H1 (cell line): ENCODE measurements around the gene MPDU1. TPM values are rescaled to one million over a fixed set of nuclear protein-coding genes. Genes with fewer than 3 reads are reported as not detected.

Experiments used
- ASH2L ChIP-seq: fragments of 200-600, 300-600 bp; sonication (generic); IDR thresholded peaks from one replicate; pipeline ENCODE4 v1.7.1; 2017; ENCODE audit warnings: low read length
- BACH1 ChIP-seq: IDR thresholded peaks from 2 replicates; pipeline ENCODE4 v1.6.1; 2012; ENCODE audit warnings: low read length, improper control_type of control experiment
- BRCA1 ChIP-seq: IDR thresholded peaks from 2 replicates; pipeline ENCODE4 v1.6.1; 2012; ENCODE audit warnings: low read depth, low read length, improper control_type of control experiment
- CEBPB ChIP-seq: IDR thresholded peaks from 2 replicates; pipeline ENCODE4 v1.6.1; 2012; ENCODE audit warnings: low read depth, low read length
- CHD2 ChIP-seq: IDR thresholded peaks from 2 replicates; pipeline ENCODE4 v1.6.1; 2012; ENCODE audit warnings: low read length, improper control_type of control experiment
- CTCF ChIP-seq, 3 experiments: IDR thresholded peaks; 1 replicate in 2 of 3; 2 replicates in 1 of 3; pipeline versions ENCODE4 v1.5.1 to v1.6.1; 2011; ENCODE audit warnings: low read length in 3 of 3, mild to moderate bottlenecking in 3 of 3, inconsistent platforms in 2 of 3, low read depth in 1 of 3, moderate library complexity in 1 of 3; ENCODE audit not compliant: insufficient read depth in 1 of 3; ENCODE audit errors: control extremely low read depth in 1 of 3
- EGR1 ChIP-seq: IDR thresholded peaks from 2 replicates; pipeline ENCODE4 v1.6.1; 2011; ENCODE audit warnings: low read depth, low read length, borderline replicate concordance
- EP300 ChIP-seq, 2 experiments: IDR thresholded peaks; 1 replicate in 1 of 2; 2 replicates in 1 of 2; pipeline ENCODE4 v1.6.1; 2011 to 2012; ENCODE audit warnings: low read depth in 2 of 2, low read length in 2 of 2, mild to moderate bottlenecking in 2 of 2, borderline replicate concordance in 1 of 2, inconsistent platforms in 1 of 2, moderate library complexity in 1 of 2
- HDAC2 ChIP-seq, 2 experiments: fragments of 300-600 bp in 1 of 2; sonication (generic) in 1 of 2; IDR thresholded peaks; 2 replicates each; pipeline ENCODE4 v1.6.1; 2011 to 2012; ENCODE audit warnings: low read depth in 2 of 2, low read length in 2 of 2, mild to moderate bottlenecking in 2 of 2, moderate library complexity in 2 of 2, borderline replicate concordance in 1 of 2, inconsistent platforms in 1 of 2
- JUN ChIP-seq: IDR thresholded peaks from 2 replicates; pipeline ENCODE4 v1.6.1; 2011; ENCODE audit warnings: low read depth, mild to moderate bottlenecking, improper control_type of control experiment, low read length
- JUND ChIP-seq: IDR thresholded peaks from 2 replicates; pipeline ENCODE4 v1.6.1; 2011; ENCODE audit warnings: mild to moderate bottlenecking, improper control_type of control experiment, low read length
- KDM4A ChIP-seq: IDR thresholded peaks from one replicate; pipeline ENCODE4 v1.7.1; 2012; ENCODE audit warnings: low read depth, mild to moderate bottlenecking, moderate library complexity, low read length, inconsistent platforms; ENCODE audit not compliant: severe bottlenecking
- NANOG ChIP-seq: IDR thresholded peaks from 2 replicates; pipeline ENCODE4 v1.6.1; 2011; ENCODE audit warnings: low read length, low read depth, mild to moderate bottlenecking, inconsistent platforms; ENCODE audit not compliant: insufficient read depth, poor library complexity, severe bottlenecking
- NRF1 ChIP-seq: IDR thresholded peaks from 2 replicates; pipeline ENCODE4 v1.6.1; 2011; ENCODE audit warnings: mild to moderate bottlenecking, low read depth, low read length, improper control_type of control experiment
- POLR2AphosphoS5 ChIP-seq: IDR thresholded peaks from 2 replicates; pipeline ENCODE4 v1.6.1; 2011; ENCODE audit warnings: low read depth, low read length
- RFX5 ChIP-seq: IDR thresholded peaks from 2 replicates; pipeline ENCODE4 v1.6.1; 2011; ENCODE audit warnings: low read depth, low read length, improper control_type of control experiment, borderline replicate concordance
- SIN3A ChIP-seq, 2 experiments: IDR thresholded peaks in 1 of 2; conservative IDR thresholded peaks in 1 of 2; 2 replicates each; pipeline ENCODE4 v1.6.1; 2011 to 2012; ENCODE audit warnings: low read length in 2 of 2, improper control_type of control experiment in 1 of 2, low read depth in 1 of 2, mild to moderate bottlenecking in 1 of 2
- SP2 ChIP-seq: IDR thresholded peaks from 2 replicates; pipeline ENCODE4 v1.6.1; 2012; ENCODE audit warnings: mild to moderate bottlenecking, low read length, inconsistent platforms
- TEAD4 ChIP-seq: IDR thresholded peaks from 2 replicates; pipeline ENCODE4 v1.6.1; 2012; ENCODE audit warnings: low read depth, low read length, inconsistent platforms, mixed read lengths
- USF2 ChIP-seq: IDR thresholded peaks from 2 replicates; pipeline ENCODE4 v1.6.1; 2011; ENCODE audit warnings: low read length, improper control_type of control experiment
- YY1 ChIP-seq: IDR thresholded peaks from 2 replicates; pipeline ENCODE4 v1.6.1; 2011; ENCODE audit warnings: low read depth, mild to moderate bottlenecking, low read length
- polyA plus RNA-seq, 7 experiments: library from polyadenylated mRNA; depleted of rRNA in 3 of 7; stranded (reverse) in 5 of 7; unstranded in 2 of 7; fragments of >200 nt in 5 of 7; fragments of 200-250 nt in 2 of 7; gene quantifications; 1 replicate in 5 of 7; 2 replicates in 1 of 7; 4 replicates in 1 of 7; pipeline versions ENCODE4 v1.2.1 to v1.2.3, GENCODE V29; 2011 to 2013; ENCODE audit warnings: missing spikeins in 2 of 7, mixed read lengths in 2 of 7
- total RNA-seq: library from RNA; stranded (reverse); fragmentation: NEBNext Ultra II Directional; extraction: Animal tissue kit (Norgen Biotek cat#: 25700); gene quantifications from 2 replicates; pipeline ENCODE4 v1.2.1, GENCODE V29; 2021

MPDU1 gene
- total and polyA plus RNA-seq, 2 of the 8 experiments (the other 6 are each of a cell fraction or from before 2014, with no cell fraction given) = 63.2 to 142 TPM

- TF ChIP-seq EP300 (IDR thresholded peaks at IDR 0.05; ENCODE audit: borderline replicate concordance in 1 of 2, low read depth in 2 of 2, low read length in 2 of 2) (no peak), CHD2 (no peak), SP2 (no peak), CEBPB (no peak), SIN3A (conservative IDR thresholded peaks at IDR 0.05 in 1 of 2, IDR thresholded peaks at IDR 0.05 in 1 of 2; ENCODE audit: low read depth in 1 of 2, low read length in 2 of 2) (no peak), EGR1 (no peak), USF2 (no peak), BRCA1 (no peak), RFX5 (no peak), BACH1 (no peak), POLR2AphosphoS5 (no peak), CTCF (IDR thresholded peaks at IDR 0.05; ENCODE audit: control extremely low read depth in 1 of 3, insufficient read depth in 1 of 3, low read depth in 1 of 3, low read length in 3 of 3) (peak in 1 of 3 experiments; percentile 1; a peak in 1 of 4 replicates), NRF1 (no peak), TEAD4 (no peak), NANOG (no peak), JUND (no peak), YY1 (no peak), JUN (no peak), ASH2L (no peak), HDAC2 (IDR thresholded peaks at IDR 0.05; ENCODE audit: borderline replicate concordance in 1 of 2, low read depth in 2 of 2, low read length in 2 of 2) (no peak), KDM4A (no peak)
These were observed 25.7 kb upstream of the MPDU1 start (continued) for GRCh38 chr17:7557775-7558543.
